ENCODE data around the gene ZXDC. TPM values are rescaled to one million over a fixed set of nuclear protein-coding genes. Genes with fewer than 3 reads are reported as not detected.

Gene ZXDC
- total RNA-seq (10 to 100 TPM; 30.3 to 39.5 (median 35.9) TPM), polyA plus RNA-seq (10 to 100 TPM; 10.6 to 20.8 (median 16.8) TPM)
- long read RNA-seq, donor 1, full-length matches to known transcripts: 12 of 32 reads
- long read RNA-seq, donor 1, partial matches to known transcripts: 3 of 32 reads
- long read RNA-seq, donor 1, other reads (novel, unspliced or antisense): 17 of 32 reads
- long read RNA-seq, donor 2, full-length matches to known transcripts: 36 of 92 reads
- long read RNA-seq, donor 2, partial matches to known transcripts: 10 of 92 reads
- long read RNA-seq, donor 2, other reads (novel, unspliced or antisense): 46 of 92 reads

DNA sequence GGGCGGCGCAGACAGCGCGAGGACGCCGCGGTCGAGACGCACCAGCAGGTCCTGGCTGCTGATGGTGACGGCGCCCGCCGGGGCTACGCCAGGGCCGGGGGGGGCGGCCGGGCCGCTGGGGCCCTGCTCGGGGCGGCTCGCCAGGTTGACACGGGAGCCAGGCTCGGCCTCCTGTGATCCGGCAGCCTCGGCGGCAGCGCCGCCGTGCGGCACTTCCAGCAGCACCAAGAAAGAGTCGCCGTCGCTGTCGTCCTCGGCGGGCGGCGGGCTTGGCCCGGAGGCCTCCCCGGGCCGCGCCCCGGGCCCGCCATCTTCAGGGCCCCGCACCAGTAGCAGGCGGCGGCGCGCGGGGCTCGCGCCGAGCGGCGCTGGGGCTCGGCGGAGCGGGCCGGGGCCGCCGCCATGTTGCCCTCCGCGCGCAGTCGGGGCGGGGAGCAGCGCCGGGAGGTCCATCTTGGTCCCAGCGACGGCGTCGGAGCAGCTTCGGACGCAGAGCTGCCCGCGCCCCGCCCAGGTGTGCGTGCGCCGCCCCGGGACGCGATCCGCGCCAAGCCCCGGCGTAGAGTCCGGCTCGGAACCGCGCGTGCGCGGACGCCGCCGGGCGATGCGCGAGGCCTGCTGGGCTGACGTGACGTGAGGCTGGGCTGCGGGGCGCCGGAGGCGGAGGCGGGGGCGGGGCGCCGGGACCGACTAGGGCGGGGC lies at the start of gene ZXDC:
Gene ZXDC (minus strand): TSS at position 479 of the 702 bp plus-strand sequence. CDS start 26 bp downstream, at position 453.
- WGBS, 3 donors: 0 to 1% (median 1%) methylated on average over 44 to 112 of the region's 112 CpGs
- intact Hi-C loops (cut with DNase I): loop anchor here in 1 of 2 donors (10.0 kb wide), 2 partner anchors 121 to 211 kb away; partner anchors contain the start of gene KLF15
- peak; percentile 96 to 98 for DNase-seq
- ATAC-seq: peak; percentile 76 to 90 (median 80)
- H3K27me3 ChIP-seq (ENCODE audit: insufficient read depth in 3 of 3, low read length in 2 of 3): no peaks in the 10 kb centered on the region
- TF ChIP-seq, protein P1, sequence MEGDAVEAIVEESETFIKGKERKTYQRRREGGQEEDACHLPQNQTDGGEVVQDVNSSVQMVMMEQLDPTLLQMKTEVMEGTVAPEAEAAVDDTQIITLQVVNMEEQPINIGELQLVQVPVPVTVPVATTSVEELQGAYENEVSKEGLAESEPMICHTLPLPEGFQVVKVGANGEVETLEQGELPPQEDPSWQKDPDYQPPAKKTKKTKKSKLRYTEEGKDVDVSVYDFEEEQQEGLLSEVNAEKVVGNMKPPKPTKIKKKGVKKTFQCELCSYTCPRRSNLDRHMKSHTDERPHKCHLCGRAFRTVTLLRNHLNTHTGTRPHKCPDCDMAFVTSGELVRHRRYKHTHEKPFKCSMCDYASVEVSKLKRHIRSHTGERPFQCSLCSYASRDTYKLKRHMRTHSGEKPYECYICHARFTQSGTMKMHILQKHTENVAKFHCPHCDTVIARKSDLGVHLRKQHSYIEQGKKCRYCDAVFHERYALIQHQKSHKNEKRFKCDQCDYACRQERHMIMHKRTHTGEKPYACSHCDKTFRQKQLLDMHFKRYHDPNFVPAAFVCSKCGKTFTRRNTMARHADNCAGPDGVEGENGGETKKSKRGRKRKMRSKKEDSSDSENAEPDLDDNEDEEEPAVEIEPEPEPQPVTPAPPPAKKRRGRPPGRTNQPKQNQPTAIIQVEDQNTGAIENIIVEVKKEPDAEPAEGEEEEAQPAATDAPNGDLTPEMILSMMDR (IDR thresholded peaks at IDR 0.05): peak; percentile 54
- H3K4me3 ChIP-seq: peak within 1 kb of the TSS; percentile 87
- H3K9me3 ChIP-seq: no peaks in the 10 kb centered on the region
- H3K36me3 ChIP-seq (ENCODE audit: insufficient read depth in 1 of 2, low read depth in 1 of 2): peaks cover 3 to 20% of the 10 kb centered on the region in 2 donors
- peak within 1 kb of the TSS; percentile 96 for H3K27ac ChIP-seq
- H3K4me1 ChIP-seq: peaks cover 42% of the 10 kb centered on the region

GRCh38 chr3:126525091-126525852 lies 49.6 kb upstream of the ZXDC start:
- H3K27ac ChIP-seq: no peak overlapping the region
- H3K4me3 ChIP-seq: no peak overlapping the region
- TF ChIP-seq, protein P1 (IDR thresholded peaks at IDR 0.05): no peak
- H3K4me1 ChIP-seq: peaks cover 3% of the 10 kb centered on the region
- no peaks in the 10 kb centered on the region for H3K36me3 ChIP-seq (ENCODE audit: insufficient read depth in 1 of 2, low read depth in 1 of 2)
- intact Hi-C loops (cut with DNase I): loop anchor here (10.0 kb wide), 2 partner anchors 130 to 1020 kb away; partner anchors contain the start of gene TXNRD3 (in 1 of the 2)
- no peaks in the 10 kb centered on the region for H3K9me3 ChIP-seq
- peaks cover 0 to 4% (median 0%) of the 10 kb centered on the region in 3 donors for H3K27me3 ChIP-seq (ENCODE audit: insufficient read depth in 3 of 3, low read length in 2 of 3)
- ATAC-seq (no peak), DNase-seq (peak in 1 of 2 donors; percentile 32)
- WGBS, 3 donors: 81 to 88% (median 84%) methylated on average over 12 of the region's 12 CpGs

DNA sequence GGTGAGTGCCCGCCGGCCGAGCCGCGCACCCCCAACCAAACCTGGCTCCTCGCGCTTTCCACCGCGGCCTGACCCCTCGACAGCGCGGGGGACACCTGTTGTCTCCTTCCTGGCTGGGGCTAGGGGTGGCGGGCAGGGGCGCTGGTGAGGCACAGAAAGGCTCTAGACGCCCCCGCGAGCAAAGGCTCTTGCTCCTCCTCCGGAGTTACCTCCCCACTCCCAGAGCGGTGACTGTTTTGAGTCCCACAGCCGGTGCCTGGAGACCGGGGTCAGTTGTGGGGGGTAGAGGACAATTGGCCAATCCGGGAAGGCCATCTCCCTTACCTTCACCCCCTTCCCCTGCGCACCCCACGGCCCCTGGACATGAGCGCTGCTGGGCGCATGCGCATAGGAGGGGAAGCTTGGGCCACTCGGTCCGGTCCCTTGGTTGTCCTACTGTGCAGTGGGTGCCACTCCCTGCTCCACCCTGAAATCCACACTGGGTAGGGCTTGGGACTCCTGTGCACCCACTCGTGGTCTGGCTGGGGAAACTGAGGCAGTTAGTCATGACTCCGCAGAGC lies 48.8 kb upstream of the ZXDC start:
- Histone ChIP-seq H3K9me3 (no peaks in the 10 kb centered on the region), H3K27ac (no peak overlapping the region), H3K36me3 (ENCODE audit: insufficient read depth in 1 of 2, low read depth in 1 of 2) (no peaks in the 10 kb centered on the region), H3K4me1 (peaks cover 3% of the 10 kb centered on the region), H3K4me3 (peak overlapping the region; percentile 65), H3K27me3 (ENCODE audit: insufficient read depth in 3 of 3, low read length in 2 of 3) (peaks cover 0 to 4% (median 0%) of the 10 kb centered on the region in 3 donors)
- 12 to 13% (median 12%) methylated on average over 19 to 31 of the region's 31 CpGs for WGBS, 3 donors
- DNase-seq (peak in 1 of 2 donors; percentile 54), ATAC-seq (peak in 3 of 4 donors; percentile 8 to 22 (median 17))
- TF ChIP-seq, protein P1 (IDR thresholded peaks at IDR 0.05): no peak
- intact Hi-C loops (cut with DNase I): loop anchor here (5.0 to 10.0 kb wide), 4 partner anchors 130 to 1023 kb away; partner anchors contain the start of gene TXNRD3 (in 1 of the 2)

DNA sequence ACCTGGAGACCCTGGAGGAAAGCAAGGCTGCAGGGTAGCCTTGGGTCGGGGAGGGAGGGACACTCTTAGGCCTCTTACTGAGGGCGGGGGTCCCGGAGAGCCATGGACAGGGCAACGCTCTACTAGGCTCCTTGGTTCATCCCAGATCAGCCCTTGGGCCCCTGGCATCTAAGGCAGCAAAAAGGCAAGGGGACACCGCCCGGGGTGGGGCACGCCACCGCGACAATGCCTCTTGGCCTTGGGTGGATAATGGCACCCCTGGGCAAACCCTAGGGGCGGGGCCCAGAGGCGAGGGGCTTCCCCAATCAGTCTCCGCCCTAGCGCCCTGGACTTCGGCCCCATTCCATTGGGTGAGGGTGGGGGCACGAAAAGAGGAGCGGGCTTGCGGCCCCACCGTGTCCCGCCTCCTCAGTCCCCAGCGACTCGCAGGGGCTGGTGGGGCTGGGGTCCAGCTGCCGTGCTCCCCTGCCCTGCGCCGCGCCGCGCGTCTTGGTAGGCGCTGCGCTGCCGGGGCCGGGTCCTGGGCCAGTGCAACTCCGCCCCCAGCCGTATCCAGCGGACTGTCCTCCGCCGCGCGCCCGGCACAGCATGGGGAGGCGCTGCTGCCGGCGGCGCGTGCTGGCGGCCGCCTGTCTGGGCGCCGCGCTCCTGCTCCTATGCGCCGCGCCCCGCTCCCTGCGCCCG lies 48.2 kb upstream of the ZXDC start, which contains the start of gene CHST13:
Gene CHST13 (plus strand): TSS at position 411 of the 684 bp plus-strand sequence. CDS start 178 bp downstream, at position 589.
- WGBS, 3 donors: 6 to 11% (median 7%) methylated on average over 28 to 56 of the region's 56 CpGs

More for the DNA sequence above, 48.2 kb upstream of the ZXDC start, which contains the start of gene CHST13:
- H3K27me3 ChIP-seq (ENCODE audit: insufficient read depth in 3 of 3, low read length in 2 of 3): peaks cover 0 to 4% (median 0%) of the 10 kb centered on the region in 3 donors
- H3K4me1 ChIP-seq: peaks cover 3% of the 10 kb centered on the region
- ATAC-seq (peak; percentile 71 to 86 (median 82)), DNase-seq (peak; percentile 53 to 62)
- H3K9me3 ChIP-seq: no peaks in the 10 kb centered on the region
- H3K27ac ChIP-seq: no peak within 1 kb of the TSS
- peak within 1 kb of the TSS; percentile 65 for H3K4me3 ChIP-seq
- no peaks in the 10 kb centered on the region for H3K36me3 ChIP-seq (ENCODE audit: insufficient read depth in 1 of 2, low read depth in 1 of 2)
- intact Hi-C loops (cut with DNase I): loop anchor here (5.0 to 10.0 kb wide), 4 partner anchors 131 to 1023 kb away; partner anchors contain the start of gene TXNRD3 (in 1 of the 2)
- TF ChIP-seq, protein P1 (IDR thresholded peaks at IDR 0.05): peak; percentile 4

Measured in psoas muscle (tissue), 8 donors.